NT2/D1 (cell line): ENCODE measurements around the gene NTS.

Source experiments
- DNase-seq: peaks from one replicate; pipeline ENCODE4 v3.0.0-alpha.2; 2011; ENCODE audit warnings: low read depth, low spot score
- H3K27me3 ChIP-seq: 2 replicates; pipeline ENCODE4 v1.6.0; 2011; ENCODE audit warnings: mild to moderate bottlenecking; ENCODE audit not compliant: insufficient read length, insufficient read depth
- H3K36me3 ChIP-seq: 2 replicates; pipeline ENCODE4 v1.6.1; 2011; ENCODE audit warnings: mild to moderate bottlenecking, low read length, mixed read lengths; ENCODE audit not compliant: insufficient read depth, insufficient read length
- H3K4me1 ChIP-seq: 2 replicates; pipeline ENCODE4 v1.5.1; 2011; ENCODE audit not compliant: insufficient read depth, insufficient read length
- H3K4me3 ChIP-seq: 2 replicates; pipeline ENCODE4 v1.5.1; 2011; ENCODE audit warnings: low read depth; ENCODE audit not compliant: insufficient read length
- H3K9ac ChIP-seq: 2 replicates; pipeline ENCODE4 v1.6.0; 2011; ENCODE audit warnings: low read depth; ENCODE audit not compliant: insufficient read length
- H3K9me3 ChIP-seq: 2 replicates; pipeline ENCODE4 v1.5.1; 2011; ENCODE audit warnings: mild to moderate bottlenecking, low read length; ENCODE audit not compliant: insufficient read depth
- SUZ12 ChIP-seq: IDR thresholded peaks from 2 replicates; pipeline ENCODE4 v1.6.1; 2011; ENCODE audit not compliant: insufficient read length, insufficient read depth; ENCODE audit errors: extremely low read depth
- YY1 ChIP-seq: IDR thresholded peaks from 2 replicates; pipeline ENCODE4 v1.6.1; 2011; ENCODE audit not compliant: insufficient read length, insufficient read depth
- ZNF274 ChIP-seq: IDR thresholded peaks from 2 replicates; pipeline ENCODE4 v1.6.1; 2011; ENCODE audit warnings: mild to moderate bottlenecking, low read depth, low read length

NTS gene

GRCh38 chr12:85866986-85867776, 6.9 kb upstream of the NTS start:
- peak; percentile 44 for DNase-seq
- TF ChIP-seq SUZ12: no peak
- no peak for TF ChIP-seq ZNF274
- no peak for TF ChIP-seq YY1
- Histone ChIP-seq H3K27me3 (no peaks in the 10 kb centered on the region), H3K4me3 (no peak overlapping the region), H3K9ac (no peak overlapping the region), H3K36me3 (no peaks in the 10 kb centered on the region), H3K4me1 (peaks cover 4% of the 10 kb centered on the region), H3K9me3 (no peaks in the 10 kb centered on the region)

GRCh38 chr12:85872497-85873091, 1.5 kb upstream of the NTS start:
- no peaks in the 10 kb centered on the region for H3K36me3 ChIP-seq
- H3K9ac ChIP-seq: no peak overlapping the region
- no peaks in the 10 kb centered on the region for H3K9me3 ChIP-seq
- H3K4me3 ChIP-seq: no peak overlapping the region
- DNase-seq: peak; percentile 66
- no peak for TF ChIP-seq ZNF274
- no peak for TF ChIP-seq YY1
- no peak for TF ChIP-seq SUZ12
- no peaks in the 10 kb centered on the region for H3K27me3 ChIP-seq
- no peaks in the 10 kb centered on the region for H3K4me1 ChIP-seq

- DNase-seq: no peak
- no peak overlapping the region for H3K4me3 ChIP-seq
- no peak for TF ChIP-seq SUZ12
- no peak for TF ChIP-seq YY1
- TF ChIP-seq ZNF274: no peak
- H3K9ac ChIP-seq: no peak overlapping the region
- no peaks in the 10 kb centered on the region for H3K27me3 ChIP-seq
- no peaks in the 10 kb centered on the region for H3K4me1 ChIP-seq
- H3K9me3 ChIP-seq: no peaks in the 10 kb centered on the region
- H3K36me3 ChIP-seq: no peaks in the 10 kb centered on the region
These were observed 3.4 kb downstream of the NTS start for GRCh38 chr12:85877459-85877858.

GRCh38 chr12:85883763-85884162, 9.7 kb downstream of the NTS start:
- no peaks in the 10 kb centered on the region for H3K36me3 ChIP-seq

GRCh38 chr12:85894653-85895052, 20.6 kb downstream of the NTS start:
- H3K4me3 ChIP-seq: no peak overlapping the region
- no peaks in the 10 kb centered on the region for H3K27me3 ChIP-seq
- no peaks in the 10 kb centered on the region for H3K9me3 ChIP-seq
- no peaks in the 10 kb centered on the region for H3K36me3 ChIP-seq
- DNase-seq: no peak
- no peaks in the 10 kb centered on the region for H3K4me1 ChIP-seq
- TF ChIP-seq SUZ12 (no peak), ZNF274 (no peak), YY1 (no peak)
- H3K9ac ChIP-seq: no peak overlapping the region

More at GRCh38 chr12:85883763-85884162, 9.7 kb downstream of the NTS start:
- no peak for DNase-seq
- no peaks in the 10 kb centered on the region for H3K4me1 ChIP-seq
- no peaks in the 10 kb centered on the region for H3K27me3 ChIP-seq
- no peak overlapping the region for H3K4me3 ChIP-seq
- no peak overlapping the region for H3K9ac ChIP-seq
- H3K9me3 ChIP-seq: no peaks in the 10 kb centered on the region
- TF ChIP-seq YY1 (no peak), ZNF274 (no peak), SUZ12 (no peak)

- no peak for TF ChIP-seq SUZ12
- TF ChIP-seq ZNF274: no peak
- no peak for TF ChIP-seq YY1
- Histone ChIP-seq H3K4me1 (no peaks in the 10 kb centered on the region), H3K36me3 (no peaks in the 10 kb centered on the region), H3K9ac (no peak overlapping the region), H3K9me3 (no peaks in the 10 kb centered on the region), H3K4me3 (no peak overlapping the region), H3K27me3 (no peaks in the 10 kb centered on the region)
- DNase-seq: peak; percentile 9
These were observed 46.3 kb downstream of the NTS start for GRCh38 chr12:85920324-85920947.

GRCh38 chr12:85923767-85924331, 49.8 kb downstream of the NTS start:
- H3K4me3 ChIP-seq: no peak overlapping the region
- H3K9ac ChIP-seq: no peak overlapping the region
- no peaks in the 10 kb centered on the region for H3K4me1 ChIP-seq
- no peaks in the 10 kb centered on the region for H3K27me3 ChIP-seq
- H3K36me3 ChIP-seq: no peaks in the 10 kb centered on the region
- TF ChIP-seq ZNF274 (no peak), SUZ12 (no peak), YY1 (no peak)
- no peak for DNase-seq
- H3K9me3 ChIP-seq: peaks cover 8% of the 10 kb centered on the region; the same call in 1 of the 2 replicates
